PFSK-1 (cell line): ENCODE data around the gene DNAH10.

Source experiments
- FOXP2 ChIP-seq: optimal IDR thresholded peaks from 2 replicates; pipeline ENCODE3; 2011; ENCODE audit warnings: borderline replicate concordance, control low read depth, inconsistent platforms; ENCODE audit not compliant: insufficient read depth; ENCODE audit errors: extremely low read length, extremely low read depth
- POLR2AphosphoS5 ChIP-seq: IDR thresholded peaks from 2 replicates; pipeline ENCODE4 v1.6.1; 2012; ENCODE audit warnings: low read depth, mild to moderate bottlenecking, control low read depth, low read length, moderate library complexity
- SIN3A ChIP-seq: IDR thresholded peaks from 2 replicates; pipeline ENCODE4 v1.6.1; 2012; ENCODE audit warnings: mild to moderate bottlenecking, low read length, moderate library complexity, borderline replicate concordance; ENCODE audit not compliant: insufficient read depth
- TAF1 ChIP-seq: IDR thresholded peaks from 2 replicates; pipeline ENCODE4 v1.6.1; 2012; ENCODE audit warnings: low read length, control low read depth, borderline replicate concordance; ENCODE audit not compliant: insufficient read depth

DNA sequence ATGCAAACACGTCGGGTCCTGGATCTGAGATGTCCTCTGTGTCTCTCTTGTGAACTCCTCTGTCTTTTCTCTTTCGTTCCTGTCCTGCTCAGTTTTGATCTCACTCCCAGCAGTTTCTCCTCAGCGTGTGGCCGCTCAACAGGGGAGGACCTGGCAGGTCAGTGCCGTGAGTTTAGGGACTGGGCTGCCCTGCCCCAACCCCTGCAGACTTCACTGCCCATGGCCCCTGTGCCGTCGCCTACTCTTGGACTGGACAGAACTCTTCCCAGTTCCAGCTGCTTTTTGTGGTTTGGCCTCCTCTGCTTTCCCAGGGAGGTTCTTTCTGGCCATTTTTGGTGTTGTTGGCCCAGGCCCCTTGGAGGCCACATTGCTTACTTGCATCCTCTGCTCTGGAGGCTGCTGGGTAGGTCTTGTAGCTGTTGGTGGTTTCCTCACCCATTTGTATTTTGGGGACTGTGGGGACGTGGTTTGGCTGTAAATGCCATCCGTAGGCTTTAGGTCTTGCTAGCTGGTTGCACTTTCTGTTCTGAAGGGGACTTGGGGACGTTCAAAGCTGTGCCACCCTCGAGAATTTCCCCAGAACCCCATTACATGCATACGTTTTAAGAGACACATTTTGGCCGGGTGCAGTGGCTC, 20.0 kb upstream of the DNAH10 start:
- TF ChIP-seq TAF1: no peak
- no peak for TF ChIP-seq POLR2AphosphoS5
- no peak for TF ChIP-seq FOXP2
- no peak for TF ChIP-seq SIN3A
